Measurements from ENCODE around the gene MBD4. TPM values are rescaled to one million over a fixed set of nuclear protein-coding genes. Genes with fewer than 3 reads are reported as not detected.
"Not testable (repeated sequence)": the region's sequence is repeated elsewhere in the genome, so short reads cannot be mapped to it uniquely, and the experiment has no call there.

Gene MBD4
- total RNA-seq, 1 experiment from 2014 or later = 40.1 TPM

GRCh38 chr3:129481766-129482332 is 42.1 kb upstream of the MBD4 start:
- H3K23ac ChIP-seq (ENCODE audit: insufficient read length, low read depth, low read length) = no peak overlapping the region
- H4K5ac ChIP-seq (ENCODE audit: insufficient read length, low read depth, low read length) = no peak overlapping the region
- no peak overlapping the region for H3T11ph ChIP-seq (ENCODE audit: low read length)
- H3K9me3 Mint-ChIP-seq = no peaks in the 10 kb centered on the region; a peak in 1 of 5 replicates
- no peaks in the 10 kb centered on the region for H3K27me3 ChIP-seq (ENCODE audit: insufficient read depth, low read length)
- H3K23me2 ChIP-seq (ENCODE audit: insufficient read length, low read depth, low read length, poor library complexity, severe bottlenecking) = no peaks in the 10 kb centered on the region
- no peak overlapping the region for H3K4ac ChIP-seq (ENCODE audit: low read depth, low read length)
- no peak overlapping the region for H3K27ac ChIP-seq (ENCODE audit: insufficient read length, low read depth, low read length)
- H2BK120ac ChIP-seq (ENCODE audit: low read depth, low read length, poor library complexity, severe bottlenecking) = no peak overlapping the region
- H3K14ac ChIP-seq (ENCODE audit: insufficient read depth, low read length) = no peak overlapping the region
- no peak overlapping the region for H4K8ac ChIP-seq (replicated peaks; ENCODE audit: insufficient read length, low read depth, low read length)
- no peak overlapping the region for H2BK5ac ChIP-seq (ENCODE audit: insufficient read length, low read length)
- peak overlapping the region in 2 of 3 experiments; percentile 30 to 80; a peak in 4 of 7 replicates for H3K27ac Mint-ChIP-seq
- peaks cover 8 to 49% (median 35%) of the 10 kb centered on the region in 3 experiments for H3K36me3 Mint-ChIP-seq (ENCODE audit: insufficient read depth in 1 of 3, low read depth in 3 of 3)
- no peak overlapping the region for H2BK12ac ChIP-seq (ENCODE audit: insufficient read length, low read depth, low read length)
- H3K9ac ChIP-seq (ENCODE audit: extremely low read depth, insufficient read length, low read length) = no peak overlapping the region
- H3K27me3 Mint-ChIP-seq (ENCODE audit: low read depth) = no peaks in the 10 kb centered on the region
- H3K4me3 Mint-ChIP-seq = no peak overlapping the region
- no peaks in the 10 kb centered on the region for H4K20me1 ChIP-seq (ENCODE audit: control insufficient read depth, insufficient read depth, insufficient read length)
- no peak overlapping the region for H3K56ac ChIP-seq (ENCODE audit: insufficient read length, low read depth, low read length)
- no peaks in the 10 kb centered on the region for H3K79me1 ChIP-seq (ENCODE audit: insufficient read depth, low read depth, low read length, poor library complexity, severe bottlenecking)
- H3K18ac ChIP-seq (ENCODE audit: insufficient read length, low read depth, low read length) = no peak overlapping the region
- no peak overlapping the region for H2BK20ac ChIP-seq (ENCODE audit: low read depth, low read length, poor library complexity, severe bottlenecking)
- no peak overlapping the region for H2BK15ac ChIP-seq (ENCODE audit: low read depth, low read length)
- no peaks in the 10 kb centered on the region for H3K79me2 ChIP-seq (ENCODE audit: insufficient read depth, low read length)
- no peak overlapping the region for H4K91ac ChIP-seq (ENCODE audit: insufficient read length, low read depth, low read length)
- DNase-seq = no peak
- no peak for TF ChIP-seq CTCF (conservative IDR thresholded peaks at IDR 0.05)
- no peak overlapping the region for H2AFZ ChIP-seq (ENCODE audit: low read length)
- no peak overlapping the region for H2AK5ac ChIP-seq (ENCODE audit: insufficient read length, low read length)
- H3K4me1 Mint-ChIP-seq = peaks cover 36 to 42% of the 10 kb centered on the region in 2 experiments
- WGBS (ENCODE audit: extremely low coverage, insufficient read length, low lambda C conversion rate) = no CpG with 5 or more reads among the region's 12 CpGs
- H3K4me2 ChIP-seq (ENCODE audit: insufficient read depth, insufficient read length, low read length) = no peak overlapping the region
- H3K9me3 ChIP-seq (ENCODE audit: control insufficient read depth, low read depth, low read length) = no peaks in the 10 kb centered on the region
- peaks cover 10% of the 10 kb centered on the region; the same call in 1 of the 2 replicates for H3K4me1 ChIP-seq (ENCODE audit: insufficient read depth, low read length)

- H4K20me1 ChIP-seq (ENCODE audit: control insufficient read depth, insufficient read depth, insufficient read length); H2BK12ac ChIP-seq (ENCODE audit: insufficient read length, low read depth, low read length); H3K4me1 ChIP-seq (ENCODE audit: insufficient read depth, low read length); H3K23ac ChIP-seq (ENCODE audit: insufficient read length, low read depth, low read length); DNase-seq; H2BK5ac ChIP-seq (ENCODE audit: insufficient read length, low read length); H2BK120ac ChIP-seq (ENCODE audit: low read depth, low read length, poor library complexity, severe bottlenecking); H3K23me2 ChIP-seq (ENCODE audit: insufficient read length, low read depth, low read length, poor library complexity, severe bottlenecking); H2AK5ac ChIP-seq (ENCODE audit: insufficient read length, low read length); H3K27me3 Mint-ChIP-seq (ENCODE audit: low read depth); H3K79me1 ChIP-seq (ENCODE audit: insufficient read depth, low read depth, low read length, poor library complexity, severe bottlenecking); H3K79me2 ChIP-seq (ENCODE audit: insufficient read depth, low read length); H3K56ac ChIP-seq (ENCODE audit: insufficient read length, low read depth, low read length); H3K27ac ChIP-seq (ENCODE audit: insufficient read length, low read depth, low read length); H3K27ac Mint-ChIP-seq; H3K9ac ChIP-seq (ENCODE audit: extremely low read depth, insufficient read length, low read length); H3K14ac ChIP-seq (ENCODE audit: insufficient read depth, low read length); H3K9me3 ChIP-seq (ENCODE audit: control insufficient read depth, low read depth, low read length); H4K8ac ChIP-seq (replicated peaks; ENCODE audit: insufficient read length, low read depth, low read length); H3K4me2 ChIP-seq (ENCODE audit: insufficient read depth, insufficient read length, low read length); H4K5ac ChIP-seq (ENCODE audit: insufficient read length, low read depth, low read length); H3K4ac ChIP-seq (ENCODE audit: low read depth, low read length); H4K91ac ChIP-seq (ENCODE audit: insufficient read length, low read depth, low read length); H3K9me3 Mint-ChIP-seq; H3K18ac ChIP-seq (ENCODE audit: insufficient read length, low read depth, low read length); H2AFZ ChIP-seq (ENCODE audit: low read length); H3K27me3 ChIP-seq (ENCODE audit: insufficient read depth, low read length); H3T11ph ChIP-seq (ENCODE audit: low read length); H2BK15ac ChIP-seq (ENCODE audit: low read depth, low read length); H2BK20ac ChIP-seq (ENCODE audit: low read depth, low read length, poor library complexity, severe bottlenecking); H3K4me3 Mint-ChIP-seq: not testable (repeated sequence)
- Mint-ChIP-seq H3K36me3 (ENCODE audit: insufficient read depth in 1 of 3, low read depth in 3 of 3) (peaks cover 8 to 54% (median 40%) of the 10 kb centered on the region in 3 experiments), H3K4me1 (peaks cover 30 to 36% of the 10 kb centered on the region in 2 experiments)
- no CpG with 5 or more reads among the region's 11 CpGs for WGBS (ENCODE audit: extremely low coverage, insufficient read length, low lambda C conversion rate)
Observed at GRCh38 chr3:129481225-129481765, 41.5 kb upstream of the MBD4 start.

Measured in H9 (cell line).